HG03159 (cell line): ENCODE results near the gene PPARG.

Source experiments
- ATAC-seq: cut with Tn5 transposase; IDR thresholded peaks from one replicate; pipeline ENCODE4 v1.9.1; 2021; ENCODE audit warnings: mild to moderate bottlenecking, moderate library complexity; ENCODE audit not compliant: unreplicated experiment

PPARG gene

GRCh38 chr3:12308517-12308916, 19.6 kb downstream of the PPARG start:
- ATAC-seq: no peak

GRCh38 chr3:12309716-12310115, 20.8 kb downstream of the PPARG start:
- ATAC-seq: no peak

GRCh38 chr3:12312010-12312409, 23.1 kb downstream of the PPARG start:
- ATAC-seq: no peak

- ATAC-seq: no peak
Observed at GRCh38 chr3:12313519-12313918, 24.6 kb downstream of the PPARG start.

GRCh38 chr3:12316253-12316652, 27.4 kb downstream of the PPARG start:
- no peak for ATAC-seq

- peak; percentile 57 for ATAC-seq
Observed at GRCh38 chr3:12316729-12317351, 28.0 kb downstream of the PPARG start.

- no peak for ATAC-seq
Observed at GRCh38 chr3:12317914-12318313, 29.0 kb downstream of the PPARG start.

GRCh38 chr3:12318758-12319621, 30.1 kb downstream of the PPARG start:
- ATAC-seq: no peak

- no peak for ATAC-seq
Observed at GRCh38 chr3:12321015-12321414, 32.1 kb downstream of the PPARG start.

GRCh38 chr3:12323237-12323636, 34.4 kb downstream of the PPARG start:
- ATAC-seq: no peak

GRCh38 chr3:12325586-12326515, 37.0 kb downstream of the PPARG start:
- no peak for ATAC-seq

- no peak for ATAC-seq
Observed at GRCh38 chr3:12327021-12327420, 38.2 kb downstream of the PPARG start.

GRCh38 chr3:12328132-12328836, 39.4 kb downstream of the PPARG start:
- ATAC-seq: no peak

GRCh38 chr3:12328837-12329462, 40.1 kb downstream of the PPARG start:
- no peak for ATAC-seq

- ATAC-seq: no peak
Observed at GRCh38 chr3:12334786-12335185, 45.9 kb downstream of the PPARG start.

- ATAC-seq: no peak
Observed at GRCh38 chr3:12335421-12335820, 46.6 kb downstream of the PPARG start.

- no peak for ATAC-seq
Observed at GRCh38 chr3:12336099-12336498, 47.2 kb downstream of the PPARG start.

- ATAC-seq: no peak
Observed at GRCh38 chr3:12338595-12339546, 50.0 kb downstream of the PPARG start.
